Measurements from ENCODE around the gene HTR2C. TPM values are rescaled to one million over a fixed set of nuclear protein-coding genes. Genes with fewer than 3 reads are reported as not detected.

The HTR2C gene
- polyA plus RNA-seq, 1 donor from 2014 or later: 8.6 TPM

DNA sequence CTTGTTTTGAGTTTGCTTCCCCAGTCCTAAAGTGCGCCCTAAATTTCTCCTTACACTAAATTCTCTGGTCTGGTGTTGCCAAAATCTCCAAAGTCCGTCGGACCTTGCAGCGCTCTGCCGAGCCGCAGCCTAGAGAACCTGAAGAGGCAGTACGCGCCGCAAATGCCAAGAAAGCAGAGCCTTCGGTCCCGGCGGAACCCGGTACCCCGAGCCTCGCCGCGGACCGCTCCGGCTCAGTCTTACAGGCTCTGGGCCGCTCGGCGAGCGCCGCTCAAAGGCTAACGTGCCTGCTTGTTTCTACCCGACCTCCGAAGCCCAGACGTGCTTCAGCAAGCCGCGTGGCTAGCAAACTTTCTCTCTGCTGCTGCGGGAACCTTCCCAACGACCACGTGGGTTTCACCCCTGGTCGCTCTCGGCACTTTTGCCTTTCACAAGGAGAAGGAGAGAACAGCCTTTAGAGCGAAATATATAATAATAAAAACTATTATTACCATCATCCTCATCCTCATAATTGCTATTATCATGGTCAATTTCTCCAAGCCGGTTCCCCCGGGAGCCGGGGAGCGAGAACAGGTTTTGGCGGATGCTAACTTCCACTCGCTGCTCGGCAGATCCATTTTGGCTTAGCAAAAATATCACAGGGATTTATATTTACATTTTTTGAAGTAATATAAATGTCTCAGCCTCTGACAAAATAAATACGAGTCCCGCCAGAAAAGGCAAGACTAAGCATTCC, 2.2 kb upstream of the HTR2C start:
- peak; percentile 55 for TF ChIP-seq MXI1 (conservative IDR thresholded peaks at IDR 0.05; ENCODE audit: poor library complexity, severe bottlenecking)
- TF ChIP-seq, protein P1, sequence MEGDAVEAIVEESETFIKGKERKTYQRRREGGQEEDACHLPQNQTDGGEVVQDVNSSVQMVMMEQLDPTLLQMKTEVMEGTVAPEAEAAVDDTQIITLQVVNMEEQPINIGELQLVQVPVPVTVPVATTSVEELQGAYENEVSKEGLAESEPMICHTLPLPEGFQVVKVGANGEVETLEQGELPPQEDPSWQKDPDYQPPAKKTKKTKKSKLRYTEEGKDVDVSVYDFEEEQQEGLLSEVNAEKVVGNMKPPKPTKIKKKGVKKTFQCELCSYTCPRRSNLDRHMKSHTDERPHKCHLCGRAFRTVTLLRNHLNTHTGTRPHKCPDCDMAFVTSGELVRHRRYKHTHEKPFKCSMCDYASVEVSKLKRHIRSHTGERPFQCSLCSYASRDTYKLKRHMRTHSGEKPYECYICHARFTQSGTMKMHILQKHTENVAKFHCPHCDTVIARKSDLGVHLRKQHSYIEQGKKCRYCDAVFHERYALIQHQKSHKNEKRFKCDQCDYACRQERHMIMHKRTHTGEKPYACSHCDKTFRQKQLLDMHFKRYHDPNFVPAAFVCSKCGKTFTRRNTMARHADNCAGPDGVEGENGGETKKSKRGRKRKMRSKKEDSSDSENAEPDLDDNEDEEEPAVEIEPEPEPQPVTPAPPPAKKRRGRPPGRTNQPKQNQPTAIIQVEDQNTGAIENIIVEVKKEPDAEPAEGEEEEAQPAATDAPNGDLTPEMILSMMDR (IDR thresholded peaks at IDR 0.05; ENCODE audit: poor library complexity, severe bottlenecking): no peak
- Histone ChIP-seq H4K20me1 (ENCODE audit: insufficient read depth) (no peaks in the 10 kb centered on the region), H3K4me2 (ENCODE audit: low read length) (no peak overlapping the region), H3K79me2 (replicated peaks; ENCODE audit: insufficient read depth, low read length) (peaks cover 4% of the 10 kb centered on the region), H3K9me3 (ENCODE audit: low read length) (no peaks in the 10 kb centered on the region), H3K36me3 (ENCODE audit: insufficient read depth, low read length) (no peaks in the 10 kb centered on the region), H3K27me3 (ENCODE audit: insufficient read depth, low read depth, low read length) (peaks cover 29% of the 10 kb centered on the region), H3K4me3 (ENCODE audit: low read length) (peak overlapping the region; percentile 59), H2AFZ (ENCODE audit: low read depth, low read length) (no peak overlapping the region), H3F3A (ENCODE audit: insufficient read depth, low read length, poor library complexity, severe bottlenecking) (no peaks in the 10 kb centered on the region), H3K9me2 (ENCODE audit: insufficient read depth, low read length) (no peaks in the 10 kb centered on the region), H3K9ac (ENCODE audit: low read length) (no peak overlapping the region), H3K27ac (ENCODE audit: low read length) (no peak overlapping the region)

DNA sequence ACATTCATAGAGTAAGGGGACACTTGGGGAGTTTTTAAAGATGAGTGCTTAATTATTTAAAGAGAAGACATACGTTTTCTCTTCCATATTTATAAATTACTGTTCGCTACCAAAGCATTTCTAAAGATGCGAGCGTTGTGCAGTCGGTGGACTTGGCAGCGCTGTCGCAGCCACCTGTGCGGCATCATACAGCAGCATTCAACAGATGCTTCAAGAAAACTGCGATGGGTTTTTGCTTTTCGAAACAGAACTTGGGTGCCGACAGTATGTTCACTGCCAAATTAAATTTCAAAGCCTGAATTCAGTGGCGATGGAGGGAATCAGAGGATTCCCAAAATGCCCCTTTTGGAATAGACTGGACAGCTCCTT, 1.6 kb upstream of the HTR2C start:
- Histone ChIP-seq H3F3A (ENCODE audit: insufficient read depth, low read length, poor library complexity, severe bottlenecking) (no peaks in the 10 kb centered on the region), H3K9ac (ENCODE audit: low read length) (no peak overlapping the region), H3K9me3 (ENCODE audit: low read length) (no peaks in the 10 kb centered on the region), H3K27me3 (ENCODE audit: insufficient read depth, low read depth, low read length) (peaks cover 29% of the 10 kb centered on the region), H3K36me3 (ENCODE audit: insufficient read depth, low read length) (no peaks in the 10 kb centered on the region), H3K9me2 (ENCODE audit: insufficient read depth, low read length) (no peaks in the 10 kb centered on the region), H3K4me3 (ENCODE audit: low read length) (peak overlapping the region; percentile 59), H3K79me2 (replicated peaks; ENCODE audit: insufficient read depth, low read length) (peaks cover 9% of the 10 kb centered on the region), H3K27ac (ENCODE audit: low read length) (no peak overlapping the region), H3K4me2 (ENCODE audit: low read length) (no peak overlapping the region), H4K20me1 (ENCODE audit: insufficient read depth) (no peaks in the 10 kb centered on the region), H2AFZ (ENCODE audit: low read depth, low read length) (no peak overlapping the region)
- TF ChIP-seq EP300 (conservative IDR thresholded peaks at IDR 0.05; ENCODE audit: poor library complexity, severe bottlenecking) (no peak), TAF1 (IDR thresholded peaks at IDR 0.05; ENCODE audit: low read depth) (no peak), SMC3 (conservative IDR thresholded peaks at IDR 0.05; ENCODE audit: poor library complexity) (no peak), RAD21 (conservative IDR thresholded peaks at IDR 0.05) (no peak), POLR2AphosphoS5 (IDR thresholded peaks at IDR 0.05) (no peak), EZH2 (IDR thresholded peaks at IDR 0.05; ENCODE audit: borderline replicate concordance, insufficient read depth, low read length, poor library complexity, severe bottlenecking) (no peak), MXI1 (conservative IDR thresholded peaks at IDR 0.05; ENCODE audit: poor library complexity, severe bottlenecking) (no peak)
- TF ChIP-seq, protein P1 (IDR thresholded peaks at IDR 0.05; ENCODE audit: poor library complexity, severe bottlenecking): no peak
- TF ChIP-seq, protein P2, sequence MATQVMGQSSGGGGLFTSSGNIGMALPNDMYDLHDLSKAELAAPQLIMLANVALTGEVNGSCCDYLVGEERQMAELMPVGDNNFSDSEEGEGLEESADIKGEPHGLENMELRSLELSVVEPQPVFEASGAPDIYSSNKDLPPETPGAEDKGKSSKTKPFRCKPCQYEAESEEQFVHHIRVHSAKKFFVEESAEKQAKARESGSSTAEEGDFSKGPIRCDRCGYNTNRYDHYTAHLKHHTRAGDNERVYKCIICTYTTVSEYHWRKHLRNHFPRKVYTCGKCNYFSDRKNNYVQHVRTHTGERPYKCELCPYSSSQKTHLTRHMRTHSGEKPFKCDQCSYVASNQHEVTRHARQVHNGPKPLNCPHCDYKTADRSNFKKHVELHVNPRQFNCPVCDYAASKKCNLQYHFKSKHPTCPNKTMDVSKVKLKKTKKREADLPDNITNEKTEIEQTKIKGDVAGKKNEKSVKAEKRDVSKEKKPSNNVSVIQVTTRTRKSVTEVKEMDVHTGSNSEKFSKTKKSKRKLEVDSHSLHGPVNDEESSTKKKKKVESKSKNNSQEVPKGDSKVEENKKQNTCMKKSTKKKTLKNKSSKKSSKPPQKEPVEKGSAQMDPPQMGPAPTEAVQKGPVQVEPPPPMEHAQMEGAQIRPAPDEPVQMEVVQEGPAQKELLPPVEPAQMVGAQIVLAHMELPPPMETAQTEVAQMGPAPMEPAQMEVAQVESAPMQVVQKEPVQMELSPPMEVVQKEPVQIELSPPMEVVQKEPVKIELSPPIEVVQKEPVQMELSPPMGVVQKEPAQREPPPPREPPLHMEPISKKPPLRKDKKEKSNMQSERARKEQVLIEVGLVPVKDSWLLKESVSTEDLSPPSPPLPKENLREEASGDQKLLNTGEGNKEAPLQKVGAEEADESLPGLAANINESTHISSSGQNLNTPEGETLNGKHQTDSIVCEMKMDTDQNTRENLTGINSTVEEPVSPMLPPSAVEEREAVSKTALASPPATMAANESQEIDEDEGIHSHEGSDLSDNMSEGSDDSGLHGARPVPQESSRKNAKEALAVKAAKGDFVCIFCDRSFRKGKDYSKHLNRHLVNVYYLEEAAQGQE (IDR thresholded peaks at IDR 0.05; ENCODE audit: borderline replicate concordance): no peak

Data from neural cell (in vitro differentiated cells).